PC-3 (cell line): ENCODE measurements around the gene MSH6. TPM values are rescaled to one million over a fixed set of nuclear protein-coding genes. Genes with fewer than 3 reads are reported as not detected.

Experiments used
- ATAC-seq: fragments of 200-7000 bp; cut with Tn5 transposase; 2 replicates; pipeline ENCODE4 v1.9.1; 2020; ENCODE audit warnings: mild to moderate bottlenecking, moderate library complexity
- BruUV-seq: library from RNA; stranded (reverse); fragments of 400-500 nt; replicated peaks from 2 replicates; lab custom pipeline; 2021; lab: Mats Ljungman, UMichigan
- CTCF ChIA-PET: fragments of 300-600 bp; sonication (Branson Sonifier 250); formaldehyde crosslinking; loops from one replicate; lab custom pipeline; 2022; ENCODE audit warnings: antibody characterized with exemption; lab: Charles Lee
- POLR2A ChIA-PET: fragments of 300-600 bp; sonication (Branson Sonifier 250); formaldehyde crosslinking; loops from one replicate; lab custom pipeline; 2022; ENCODE audit warnings: antibody characterized with exemption; ENCODE audit not compliant: unreplicated experiment; lab: Charles Lee
- DNase-seq: peaks from one replicate; pipeline ENCODE4 v3.0.0-alpha.2; 2015
- H2AFZ ChIP-seq: fragments of 300-600 bp; sonication (generic); 2 replicates; pipeline ENCODE4 v1.6.0; 2016; ENCODE audit warnings: antibody characterized with exemption, low read length
- H3F3A ChIP-seq: fragments of 300-600 bp; sonication (generic); one replicate; pipeline ENCODE4 v1.6.0; 2017; ENCODE audit warnings: antibody characterized with exemption, low read length, control low read depth, mild to moderate bottlenecking; ENCODE audit not compliant: unreplicated experiment
- H3K27ac ChIP-seq: fragments of 300-600 bp; sonication (generic); 2 replicates; pipeline ENCODE4 v1.5.1; 2016; ENCODE audit warnings: mild to moderate bottlenecking, low read length
- H3K27me3 ChIP-seq: fragments of 300-600 bp; sonication (generic); 2 replicates; pipeline ENCODE4 v1.6.1; 2016; ENCODE audit warnings: low read length, mixed read lengths
- H3K36me3 ChIP-seq: fragments of 300-600 bp; sonication (generic); 2 replicates; pipeline ENCODE4 v1.6.1; 2016; ENCODE audit warnings: low read depth, mixed run types, low read length, mixed read lengths
- H3K4me1 ChIP-seq: fragments of 300-600 bp; sonication (generic); 2 replicates; pipeline ENCODE4 v1.5.1; 2016; ENCODE audit warnings: low read length; ENCODE audit not compliant: insufficient read depth
- H3K4me2 ChIP-seq: fragments of 300-600 bp; sonication (generic); 2 replicates; pipeline ENCODE4 v1.6.0; 2016; ENCODE audit warnings: low read length
- H3K4me3 ChIP-seq: fragments of 300-600 bp; sonication (generic); 2 replicates; pipeline ENCODE4 v1.5.1; 2016; ENCODE audit warnings: mild to moderate bottlenecking, low read length, mixed read lengths
- H3K79me2 ChIP-seq: fragments of 300-600 bp; sonication (generic); 2 replicates; pipeline ENCODE4 v1.6.1; 2017; ENCODE audit warnings: low read length, mixed read lengths
- H3K9ac ChIP-seq: fragments of 300-600 bp; sonication (generic); 2 replicates; pipeline ENCODE4 v1.6.0; 2016; ENCODE audit warnings: mild to moderate bottlenecking, low read length
- H3K9me2 ChIP-seq: fragments of 300-600 bp; sonication (generic); replicated peaks from 2 replicates; pipeline ENCODE4 v1.6.1; 2016; ENCODE audit warnings: mixed run types, low read length, mixed read lengths
- H3K9me3 ChIP-seq: fragments of 300-600 bp; sonication (generic); 2 replicates; pipeline ENCODE4 v1.6.1; 2016; ENCODE audit warnings: low read length, mixed read lengths
- H4K20me1 ChIP-seq: fragments of 300-600 bp; sonication (generic); 2 replicates; pipeline ENCODE4 v1.6.1; 2016; ENCODE audit warnings: low read length, mixed read lengths
- EZH2 ChIP-seq: fragments of 300-600 bp; sonication (generic); IDR thresholded peaks from one replicate; pipeline ENCODE4 v1.6.1; 2017; ENCODE audit warnings: antibody characterized with exemption, mild to moderate bottlenecking, low read length; ENCODE audit not compliant: unreplicated experiment
- EZH2phosphoT487 ChIP-seq: fragments of 300-600 bp; sonication (generic); IDR thresholded peaks from 2 replicates; pipeline ENCODE4 v1.6.1; 2018; ENCODE audit warnings: mild to moderate bottlenecking, antibody characterized with exemption, low read length, borderline replicate concordance
- intact Hi-C: fragments of 100-400 bp; cut with micrococcal nuclease; formaldehyde crosslinking; loops from 2 replicates; pipeline ENCODE4 v1.9.0; 2023
- total RNA-seq: library from RNA; depleted of rRNA; stranded (reverse); fragments of >200 nt; gene quantifications from 2 replicates; pipeline ENCODE4 v1.2.3, GENCODE V29; 2014
- TF ChIP-seq, protein P1 (sequence below): fragments of 300-600 bp; sonication (generic); conservative IDR thresholded peaks from 2 replicates; pipeline ENCODE4 v1.5.1; 2017; ENCODE audit warnings: antibody characterized with exemption, low read depth, mild to moderate bottlenecking, low read length

Gene MSH6
- total RNA-seq, 1 experiment from 2014 or later: 84.9 TPM

DNA sequence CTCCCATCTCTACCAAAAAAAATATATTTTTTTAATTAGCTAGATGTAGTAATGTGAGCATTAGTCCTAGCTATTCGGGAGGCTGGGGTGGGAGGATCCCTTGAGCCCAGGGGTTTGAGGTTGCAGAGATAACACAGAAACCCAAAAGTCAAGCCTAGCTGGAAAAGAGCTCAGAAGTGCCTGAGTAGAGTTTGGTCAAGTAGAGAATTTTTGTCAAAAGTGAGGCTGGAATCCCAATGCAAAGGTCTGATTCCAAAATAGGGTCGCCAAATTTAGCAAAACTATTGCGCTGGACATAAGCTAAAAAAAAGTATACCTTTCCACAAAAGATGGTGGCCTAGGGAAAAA is 15.5 kb upstream of the MSH6 start:
- no peaks in the 10 kb centered on the region for H3F3A ChIP-seq
- no peaks in the 10 kb centered on the region for H3K9me2 ChIP-seq
- no peaks in the 10 kb centered on the region for H3K4me1 ChIP-seq
- ChIA-PET CTCF (interaction anchor here (0.5 to 2.5 kb wide), 7 partner anchors 113 to 379 kb away, joined by 3 to 20 read pairs (median 3); no protein-coding TSS in a partner anchor), POLR2A (interaction anchor here (0.5 kb wide), 1 partner anchor 330 kb away, joined by 7 read pairs; no protein-coding TSS in a partner anchor)
- no TSS peak for BruUV-seq
- H3K9me3 ChIP-seq: no peaks in the 10 kb centered on the region
- H3K79me2 ChIP-seq: no peaks in the 10 kb centered on the region
- H2AFZ ChIP-seq: peak overlapping the region; percentile 53
- TF ChIP-seq EZH2phosphoT487: no peak
- no peak for TF ChIP-seq EZH2
- TF ChIP-seq, protein P1, sequence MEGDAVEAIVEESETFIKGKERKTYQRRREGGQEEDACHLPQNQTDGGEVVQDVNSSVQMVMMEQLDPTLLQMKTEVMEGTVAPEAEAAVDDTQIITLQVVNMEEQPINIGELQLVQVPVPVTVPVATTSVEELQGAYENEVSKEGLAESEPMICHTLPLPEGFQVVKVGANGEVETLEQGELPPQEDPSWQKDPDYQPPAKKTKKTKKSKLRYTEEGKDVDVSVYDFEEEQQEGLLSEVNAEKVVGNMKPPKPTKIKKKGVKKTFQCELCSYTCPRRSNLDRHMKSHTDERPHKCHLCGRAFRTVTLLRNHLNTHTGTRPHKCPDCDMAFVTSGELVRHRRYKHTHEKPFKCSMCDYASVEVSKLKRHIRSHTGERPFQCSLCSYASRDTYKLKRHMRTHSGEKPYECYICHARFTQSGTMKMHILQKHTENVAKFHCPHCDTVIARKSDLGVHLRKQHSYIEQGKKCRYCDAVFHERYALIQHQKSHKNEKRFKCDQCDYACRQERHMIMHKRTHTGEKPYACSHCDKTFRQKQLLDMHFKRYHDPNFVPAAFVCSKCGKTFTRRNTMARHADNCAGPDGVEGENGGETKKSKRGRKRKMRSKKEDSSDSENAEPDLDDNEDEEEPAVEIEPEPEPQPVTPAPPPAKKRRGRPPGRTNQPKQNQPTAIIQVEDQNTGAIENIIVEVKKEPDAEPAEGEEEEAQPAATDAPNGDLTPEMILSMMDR: no peak
- H3K9ac ChIP-seq: no peak overlapping the region
- no peak for DNase-seq
- peak overlapping the region; percentile 68 for H3K4me2 ChIP-seq
- H3K27me3 ChIP-seq: no peaks in the 10 kb centered on the region
- no peaks in the 10 kb centered on the region for H4K20me1 ChIP-seq
- H3K4me3 ChIP-seq: peak overlapping the region; percentile 26; the same call in 1 of the 2 replicates
- H3K36me3 ChIP-seq: no peaks in the 10 kb centered on the region
- no peak for ATAC-seq
- no peak overlapping the region for H3K27ac ChIP-seq
- intact Hi-C loops: no loop called here

DNA sequence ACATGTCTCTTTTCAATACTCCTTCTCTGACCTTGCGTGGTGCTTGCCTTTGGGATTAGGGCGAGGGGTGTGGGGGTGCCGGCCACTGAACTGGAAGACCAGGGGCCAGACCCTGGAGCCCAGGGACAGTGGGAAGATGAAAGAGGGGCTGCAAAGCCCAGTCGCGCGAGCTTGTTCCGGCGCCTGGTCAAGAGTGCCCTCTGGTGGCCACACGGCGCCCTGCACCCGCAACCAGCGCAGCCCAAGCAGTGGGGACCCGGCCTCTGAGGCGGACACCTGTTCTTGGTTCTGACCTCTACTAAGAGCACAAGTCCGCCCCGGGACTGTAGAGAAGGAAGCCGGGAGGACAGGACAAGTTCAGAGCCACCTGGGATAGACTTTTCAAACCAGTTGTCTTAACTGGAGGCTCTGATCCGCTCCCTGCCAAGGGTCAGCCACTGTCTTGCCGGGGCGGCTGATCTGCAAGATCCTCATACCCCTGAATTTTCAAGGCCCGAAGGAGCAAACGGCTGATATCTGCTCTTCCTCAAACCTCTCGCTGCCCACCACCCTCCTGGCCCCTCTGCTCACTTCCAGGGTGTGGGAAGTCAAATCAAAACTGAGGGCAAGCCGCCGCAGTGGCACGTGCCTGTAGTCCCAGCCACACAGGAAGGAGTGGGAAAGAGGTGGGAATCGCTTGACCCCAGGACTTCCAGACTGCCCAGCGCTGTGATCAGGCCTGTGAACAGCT is 14.9 kb upstream of the MSH6 start:
- POLR2A ChIA-PET: no interaction called here
- no peaks in the 10 kb centered on the region for H3K36me3 ChIP-seq
- DNase-seq (peak; percentile 66), ATAC-seq (peak; percentile 77)
- peak overlapping the region; percentile 26; the same call in 1 of the 2 replicates for H3K4me3 ChIP-seq
- H4K20me1 ChIP-seq: no peaks in the 10 kb centered on the region
- no TSS peak for BruUV-seq
- no peaks in the 10 kb centered on the region for H3K4me1 ChIP-seq
- no peaks in the 10 kb centered on the region for H3K9me3 ChIP-seq
- H3K27ac ChIP-seq: no peak overlapping the region
- H3K27me3 ChIP-seq: no peaks in the 10 kb centered on the region
- H3F3A ChIP-seq: no peaks in the 10 kb centered on the region
- peak overlapping the region; percentile 68 for H3K4me2 ChIP-seq
- no peaks in the 10 kb centered on the region for H3K79me2 ChIP-seq
- peak overlapping the region; percentile 53 for H2AFZ ChIP-seq
- CTCF ChIA-PET: interaction anchor here (0.5 to 2.5 kb wide), 7 partner anchors 114 to 380 kb away, joined by 3 to 20 read pairs (median 3); no protein-coding TSS in a partner anchor
- intact Hi-C loops: loop anchor here (2.0 kb wide), 1 partner anchor 331 kb away; no protein-coding TSS in a partner anchor
- TF ChIP-seq EZH2: no peak
- TF ChIP-seq, protein P1: peak; percentile 97
- H3K9ac ChIP-seq: no peak overlapping the region
- no peaks in the 10 kb centered on the region for H3K9me2 ChIP-seq

DNA sequence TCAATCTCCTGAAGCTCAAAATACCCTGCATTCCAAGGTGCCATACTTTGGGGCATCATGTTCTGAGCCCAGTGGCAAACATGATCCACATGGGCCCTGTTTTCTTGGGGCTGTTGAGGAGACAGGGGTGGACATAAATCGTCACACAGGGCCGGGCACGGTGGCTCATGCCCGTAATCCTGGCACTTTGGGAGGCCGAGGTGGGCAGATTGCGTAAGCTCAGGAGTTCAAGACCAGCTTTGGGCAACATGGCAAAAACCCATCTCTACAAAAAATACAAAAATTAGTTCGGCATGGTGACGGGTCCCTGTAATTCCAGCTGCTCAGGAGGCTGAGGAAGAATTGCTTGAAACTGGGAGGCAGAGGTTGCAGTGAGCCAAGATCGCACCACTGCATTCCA is 13.6 kb upstream of the MSH6 start:
- Histone ChIP-seq H3K9ac (no peak overlapping the region), H4K20me1 (no peaks in the 10 kb centered on the region), H3K27ac (no peak overlapping the region), H3K36me3 (no peaks in the 10 kb centered on the region), H3K4me3 (no peak overlapping the region), H2AFZ (no peak overlapping the region), H3K4me1 (no peaks in the 10 kb centered on the region), H3K27me3 (no peaks in the 10 kb centered on the region), H3K79me2 (no peaks in the 10 kb centered on the region), H3F3A (no peaks in the 10 kb centered on the region), H3K9me2 (no peaks in the 10 kb centered on the region), H3K4me2 (no peak overlapping the region), H3K9me3 (no peaks in the 10 kb centered on the region)
- CTCF ChIA-PET: interaction anchor here (0.5 kb wide), 1 partner anchor 13 kb away, joined by 12 read pairs; no protein-coding TSS in a partner anchor
- TF ChIP-seq, protein P1: no peak
- TF ChIP-seq EZH2phosphoT487 (no peak), EZH2 (no peak)
- ATAC-seq (no peak), DNase-seq (no peak)
- BruUV-seq: no TSS peak
- intact Hi-C loops: loop anchor here (2.0 kb wide), 1 partner anchor 333 kb away; no protein-coding TSS in a partner anchor
- POLR2A ChIA-PET: interaction anchor here (0.6 kb wide), 1 partner anchor 349 kb away, joined by 3 read pairs; no protein-coding TSS in a partner anchor
